T follicular helper cell (primary cell): Measurements from ENCODE around the gene RGS1.

Source experiments
- DNase-seq: peaks from one replicate; pipeline ENCODE4 v3.0.0-alpha.2; 2020; ENCODE audit warnings: low read depth

Gene RGS1

DNA sequence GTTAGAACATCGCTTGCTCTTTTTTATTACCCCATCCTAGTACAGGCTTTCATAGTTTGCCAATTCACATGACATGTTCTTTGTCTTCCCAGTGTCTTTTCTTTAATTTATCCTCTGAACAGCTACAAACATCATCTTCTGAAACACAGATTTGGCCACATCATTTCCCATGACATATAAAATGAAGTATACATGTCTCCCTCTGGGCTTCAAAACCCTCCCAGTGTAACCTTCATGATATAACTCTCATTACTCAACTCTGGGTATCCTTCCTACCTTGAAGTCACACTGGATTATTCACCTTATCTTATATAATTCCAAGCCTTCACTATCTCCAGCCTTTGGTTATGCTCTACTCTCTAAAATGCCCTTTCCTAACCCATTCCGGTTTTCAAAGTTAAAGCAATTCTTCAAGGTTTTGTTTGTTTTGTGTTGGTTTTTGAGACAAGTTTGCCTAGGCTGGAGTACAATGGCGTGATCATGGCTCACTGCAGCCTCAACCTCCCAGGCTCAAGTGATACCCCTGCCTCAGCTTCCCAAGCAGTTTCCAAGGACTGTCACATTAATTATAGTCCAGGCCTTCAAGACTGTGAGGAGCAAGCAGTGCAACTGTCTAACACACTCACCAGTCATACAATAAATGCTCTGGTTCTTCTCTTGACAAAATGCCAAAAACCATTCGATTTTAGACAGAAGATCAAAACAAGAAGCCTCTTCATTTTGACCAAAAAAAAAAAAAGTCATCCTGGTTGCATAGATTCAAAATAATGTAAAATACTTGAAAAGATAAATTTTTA lies 5.8 kb downstream of the RGS1 start:
- no peak for DNase-seq

DNA sequence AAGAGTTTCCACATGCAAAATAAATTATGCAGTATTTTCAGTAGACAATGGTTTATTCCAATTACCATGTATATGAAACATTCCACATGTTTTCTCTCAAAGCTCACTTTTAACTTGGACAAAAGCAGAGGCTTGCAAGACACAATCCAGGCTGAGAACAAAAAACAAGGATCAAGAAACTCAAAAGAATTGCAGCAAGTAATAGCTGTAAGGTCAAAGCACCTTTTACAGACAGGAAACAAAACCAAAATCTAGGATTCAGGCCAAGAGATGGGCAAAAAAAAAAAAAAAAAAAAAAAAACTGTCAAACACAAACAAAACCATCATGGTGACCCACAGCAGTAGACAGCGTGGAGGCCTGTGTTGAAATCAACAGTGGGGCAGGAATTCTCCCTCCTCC lies 9.3 kb downstream of the RGS1 start:
- no peak for DNase-seq

DNA sequence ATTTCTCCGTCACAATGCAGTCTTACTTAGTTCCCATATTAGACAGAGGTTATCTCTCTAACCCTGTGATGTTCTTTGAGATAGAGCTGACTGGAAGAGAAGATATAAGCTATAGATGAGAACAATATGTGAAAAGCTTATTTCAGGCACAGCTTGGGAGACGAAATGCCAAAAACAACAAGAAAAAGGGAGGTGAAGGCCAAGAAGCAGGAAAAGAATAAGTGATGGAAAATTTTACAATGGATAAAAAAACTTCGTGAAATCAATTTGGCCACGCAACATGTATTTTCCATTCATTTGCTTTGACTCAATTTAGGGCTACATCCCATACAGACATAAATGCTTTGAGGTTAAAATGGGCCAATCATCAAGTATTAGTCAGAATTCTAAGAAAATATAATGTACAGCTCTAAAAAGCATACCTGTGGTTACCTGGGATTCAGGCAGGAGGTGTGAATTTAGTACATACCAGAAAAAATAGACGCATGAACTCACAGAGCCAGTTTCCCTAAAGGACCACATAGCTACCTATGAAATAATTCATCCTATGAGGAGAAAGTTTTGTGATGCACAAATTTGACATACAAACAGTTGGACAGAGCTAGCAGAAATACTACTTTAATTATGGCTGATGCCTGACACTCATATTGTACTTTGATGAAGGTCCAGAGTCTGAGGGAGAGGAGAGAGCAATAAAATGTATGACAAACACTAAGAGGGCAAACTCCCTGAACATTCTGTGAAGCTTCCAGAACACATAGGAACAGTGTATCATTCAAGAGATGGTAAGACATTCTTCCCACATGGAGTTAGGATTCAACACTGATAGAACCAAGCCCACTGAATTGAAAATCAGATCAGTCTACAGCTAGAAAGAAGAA lies 12.1 kb downstream of the RGS1 start:
- DNase-seq, result no peak

DNA sequence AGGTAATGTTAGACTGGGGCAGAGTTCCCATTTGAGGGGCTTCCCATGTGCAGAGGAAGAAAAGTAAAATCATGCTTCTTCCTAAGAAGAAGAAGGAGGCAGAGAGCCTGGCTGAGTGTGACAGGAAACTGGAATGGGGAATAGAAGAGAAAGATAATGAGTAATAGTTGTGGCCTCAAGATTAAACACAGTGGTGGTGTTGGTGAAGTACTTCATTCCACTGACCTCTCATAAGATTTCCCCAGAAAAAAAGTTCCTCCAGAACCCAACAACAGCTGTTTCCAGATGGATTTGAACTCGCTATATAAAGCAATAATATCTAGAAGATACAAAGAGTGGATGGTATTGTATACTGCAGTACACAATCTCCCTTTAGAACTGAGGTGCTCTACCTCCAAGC lies 13.0 kb downstream of the RGS1 start:
- no peak for DNase-seq

DNA sequence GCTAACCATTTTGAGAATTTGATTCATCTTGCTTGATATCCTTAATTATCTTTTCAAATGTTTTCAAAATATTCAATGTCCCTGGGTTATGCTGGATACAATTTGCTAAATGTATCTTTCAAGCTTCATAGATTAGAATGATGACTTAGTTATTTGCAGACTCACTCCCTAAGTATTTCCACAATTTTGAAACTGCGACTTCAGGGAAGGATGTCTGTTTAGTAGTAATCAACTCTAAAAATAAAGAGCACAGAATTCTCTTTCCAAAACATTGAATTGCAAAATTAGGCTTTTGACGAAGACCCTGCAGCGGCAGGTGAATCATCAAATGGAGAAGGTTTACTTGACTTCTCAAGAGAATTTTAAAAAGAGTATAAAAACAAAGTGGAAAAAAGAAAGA lies 14.2 kb downstream of the RGS1 start:
- no peak for DNase-seq

DNA sequence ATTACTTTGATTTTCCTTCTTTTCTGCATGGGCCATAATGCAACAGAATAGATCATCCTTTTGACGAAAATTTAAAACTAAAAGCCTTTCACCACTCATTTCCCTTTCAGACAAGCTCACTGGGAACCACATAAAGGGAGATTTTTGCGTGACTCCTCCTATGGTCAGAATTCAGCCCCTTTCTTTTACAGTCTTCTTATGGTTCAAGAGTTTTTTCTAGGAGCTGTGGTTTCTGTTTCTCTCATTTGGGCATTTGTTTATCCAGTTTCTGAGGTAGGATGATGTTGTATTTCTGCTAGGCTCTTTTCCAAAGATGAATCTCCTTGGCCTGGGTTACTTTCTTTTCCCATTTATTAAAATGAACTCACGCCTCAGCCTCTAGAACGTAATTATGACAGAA lies 16.9 kb downstream of the RGS1 start:
- DNase-seq, result no peak

DNA sequence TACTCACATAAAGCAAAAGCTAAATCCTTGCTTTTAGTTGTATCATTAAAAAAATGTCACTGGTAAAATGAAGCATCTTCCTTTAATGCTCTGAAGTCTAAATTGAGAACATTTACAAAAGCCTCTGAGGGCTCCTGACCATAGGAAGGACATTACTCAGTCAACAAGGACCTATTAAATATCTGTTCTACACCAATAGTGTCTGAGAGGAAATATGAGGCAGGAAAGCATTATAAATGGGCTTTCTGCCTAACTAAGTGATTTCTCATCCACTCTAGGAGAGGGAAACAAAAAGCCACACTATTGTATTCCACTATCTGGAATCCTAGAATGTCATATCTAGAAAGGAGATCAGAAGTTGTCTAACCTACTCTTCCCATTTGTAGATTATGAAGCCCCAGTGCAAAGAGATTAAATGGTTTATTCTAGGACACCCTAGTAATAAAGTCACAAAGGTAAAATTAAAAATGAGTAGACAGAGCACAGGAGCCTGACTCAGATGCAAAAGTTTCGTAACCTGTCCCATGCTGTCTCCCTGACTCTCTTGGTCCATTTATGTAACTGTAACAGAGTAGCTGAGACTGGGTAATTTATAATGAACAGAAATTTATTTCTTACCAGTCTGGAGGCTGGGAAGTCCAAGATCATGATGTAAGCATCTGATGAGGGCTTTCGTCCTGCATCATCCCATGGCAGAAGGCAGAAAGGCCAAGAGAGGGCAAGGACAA lies 17.6 kb downstream of the RGS1 start:
- no peak for DNase-seq

DNA sequence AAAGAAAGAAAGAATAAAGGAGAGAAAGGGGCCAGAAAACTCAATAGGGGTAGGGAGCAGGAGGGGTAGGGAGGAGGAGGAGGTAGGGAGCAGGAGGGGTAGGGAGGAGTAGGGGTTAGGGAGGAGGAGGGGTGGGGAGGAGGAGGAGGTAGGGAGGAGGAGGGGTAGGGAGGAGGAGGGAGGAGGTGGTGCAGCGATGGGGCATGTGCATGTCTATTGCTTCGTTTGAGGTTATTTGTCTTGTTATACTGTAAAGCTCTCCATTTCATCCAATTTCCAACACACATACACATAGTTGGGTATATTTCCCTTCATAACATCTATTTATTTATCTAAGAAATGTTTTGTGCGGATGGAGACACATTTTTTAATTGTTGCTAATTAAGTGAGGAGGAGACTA lies 19.7 kb downstream of the RGS1 start:
- no peak for DNase-seq

DNA sequence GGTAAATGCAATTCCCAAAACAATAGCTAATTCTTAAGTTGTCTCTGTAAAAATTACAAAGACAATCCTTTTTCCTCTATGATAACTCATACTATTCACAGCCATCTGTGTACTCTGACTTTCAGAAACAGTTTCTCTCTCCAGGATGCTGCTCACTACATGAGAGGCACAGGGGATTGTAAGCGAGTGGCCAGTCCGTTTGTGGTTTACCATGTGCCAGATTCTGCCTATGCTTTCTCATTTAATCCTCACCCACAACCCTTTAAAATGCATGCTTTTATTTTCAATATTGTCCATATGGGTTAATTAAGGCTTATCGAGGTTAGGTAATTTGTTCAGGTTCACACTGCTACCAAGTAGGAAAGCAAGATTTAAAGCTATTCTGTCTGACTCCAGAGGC lies 23.0 kb downstream of the RGS1 start:
- DNase-seq, result no peak

DNA sequence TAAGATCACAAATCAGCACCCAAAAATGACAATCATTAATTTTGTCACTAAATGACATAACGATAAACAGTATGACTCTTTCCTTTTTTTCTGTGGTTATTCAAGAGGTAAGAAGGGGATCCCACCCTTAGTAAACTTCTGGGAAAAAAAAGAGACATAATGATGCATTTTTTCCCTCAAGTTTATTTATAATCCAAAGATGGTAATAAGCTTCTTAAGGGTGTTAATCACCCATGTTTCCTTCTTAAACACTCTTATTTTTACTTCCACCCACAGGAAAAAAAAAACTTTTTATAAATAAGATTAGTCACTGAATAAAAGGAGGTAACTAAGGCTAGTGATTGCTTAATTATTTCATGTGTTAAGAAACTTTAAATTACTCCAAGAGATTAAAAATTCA lies 24.7 kb downstream of the RGS1 start:
- no peak for DNase-seq

DNA sequence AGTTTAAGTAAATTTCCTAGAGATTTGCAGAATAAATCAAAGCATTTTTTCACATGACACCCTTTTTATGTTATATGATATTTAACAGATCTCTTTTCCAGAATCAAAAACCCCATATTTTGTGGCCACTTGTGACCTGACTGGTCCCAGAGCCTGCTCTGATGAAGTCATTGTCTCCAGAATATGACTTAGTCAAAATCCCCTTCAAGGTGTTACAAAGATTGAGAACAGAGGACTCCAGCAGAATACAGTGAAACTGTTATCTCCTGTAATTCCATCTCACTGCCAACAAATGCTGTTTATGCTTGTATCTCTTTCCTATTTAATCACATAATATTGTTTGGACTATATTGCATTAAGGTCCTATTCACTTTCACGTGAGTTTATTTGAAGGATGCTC lies 25.6 kb downstream of the RGS1 start:
- DNase-seq, result no peak

DNA sequence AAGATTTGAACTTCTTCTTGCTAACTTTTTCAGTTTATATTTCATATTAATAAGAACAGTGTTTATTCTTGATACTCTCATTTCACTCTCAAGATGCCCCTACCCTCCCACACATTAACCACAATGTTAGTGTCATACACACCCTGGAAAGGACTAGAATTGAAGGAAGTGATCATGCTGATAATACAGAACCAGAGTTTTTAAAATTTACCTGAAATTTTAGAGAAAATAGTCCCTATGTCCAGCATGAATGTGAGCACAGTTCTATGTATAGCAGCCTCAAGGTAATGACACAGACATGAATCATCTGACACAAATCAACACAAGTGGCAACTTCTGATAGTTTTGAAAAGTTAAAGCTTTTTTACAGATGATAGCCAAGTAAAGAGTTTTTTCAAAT lies 26.0 kb downstream of the RGS1 start:
- no peak for DNase-seq

DNA sequence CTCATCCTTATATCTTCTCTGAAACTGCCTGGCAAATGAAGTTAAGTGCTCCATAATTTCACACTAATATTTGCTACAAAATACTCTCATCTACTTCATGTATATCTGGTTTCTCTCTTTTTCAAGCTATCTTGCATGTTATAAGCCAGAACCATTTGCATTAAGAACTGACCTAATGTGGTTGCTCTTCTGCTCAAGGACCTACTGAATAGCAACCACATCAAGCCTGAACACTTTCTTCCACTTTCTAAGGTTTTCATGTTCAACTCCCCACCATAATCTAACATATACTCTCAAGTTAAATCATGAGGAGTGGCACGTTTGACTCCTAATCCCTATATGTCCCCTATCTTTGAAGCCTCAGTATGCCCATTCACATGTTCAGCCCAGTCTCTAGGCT lies 27.2 kb downstream of the RGS1 start:
- no peak for DNase-seq

DNA sequence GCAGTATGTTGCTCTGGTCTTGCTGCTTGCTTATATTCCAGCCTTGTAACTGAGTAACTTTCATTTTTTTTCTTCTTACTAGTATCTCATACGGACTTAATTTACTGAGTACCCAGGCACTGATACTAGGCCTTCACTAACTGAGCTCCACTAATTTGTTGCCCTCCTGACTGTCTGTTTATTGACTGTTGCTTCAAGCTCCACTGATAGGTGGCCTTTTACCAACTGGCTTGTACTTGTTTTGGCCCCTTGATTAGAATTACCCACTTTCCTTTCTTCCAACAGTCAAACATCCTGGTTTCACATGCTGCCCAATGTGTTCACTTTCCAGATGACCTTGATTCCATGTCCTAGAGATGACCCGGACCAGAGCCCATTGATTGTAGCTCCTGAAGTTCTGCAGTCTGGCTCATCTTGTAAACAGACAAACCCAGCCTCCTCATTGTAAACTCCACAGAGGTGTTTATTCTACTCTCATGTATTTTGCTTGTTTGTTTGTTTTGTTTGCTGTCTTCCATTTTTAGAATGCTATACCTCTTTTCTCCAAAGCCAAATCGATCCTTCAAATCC lies 27.7 kb downstream of the RGS1 start:
- DNase-seq, result no peak

DNA sequence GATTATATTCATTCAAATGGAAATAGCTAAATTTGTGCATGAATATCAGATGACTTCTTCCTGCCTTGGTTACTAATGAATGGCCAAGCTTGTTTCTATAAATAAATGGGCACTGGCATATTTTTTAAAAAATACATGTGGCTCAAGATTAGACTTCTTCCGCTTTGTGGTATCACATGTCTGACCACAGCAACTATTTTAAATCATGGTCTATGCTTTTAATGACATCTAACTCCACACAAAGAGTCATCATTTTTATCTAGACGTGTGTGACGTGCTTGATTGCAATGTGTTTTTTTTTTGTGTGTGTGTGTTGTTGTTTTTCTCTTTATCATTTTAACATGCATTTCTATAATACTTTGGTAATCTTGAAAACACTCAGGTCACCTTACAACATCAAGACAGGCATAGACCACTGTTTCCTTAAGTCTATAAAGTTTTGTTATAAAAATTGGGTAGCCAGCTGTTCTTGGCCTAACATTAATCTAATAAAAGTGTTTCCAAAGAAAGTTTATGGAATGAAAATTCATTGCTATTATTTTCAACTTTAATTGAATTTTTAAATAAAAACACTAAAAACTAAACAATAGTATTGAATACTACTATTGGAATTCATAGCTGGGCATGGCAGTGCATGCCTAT lies 29.5 kb downstream of the RGS1 start:
- no peak for DNase-seq

DNA sequence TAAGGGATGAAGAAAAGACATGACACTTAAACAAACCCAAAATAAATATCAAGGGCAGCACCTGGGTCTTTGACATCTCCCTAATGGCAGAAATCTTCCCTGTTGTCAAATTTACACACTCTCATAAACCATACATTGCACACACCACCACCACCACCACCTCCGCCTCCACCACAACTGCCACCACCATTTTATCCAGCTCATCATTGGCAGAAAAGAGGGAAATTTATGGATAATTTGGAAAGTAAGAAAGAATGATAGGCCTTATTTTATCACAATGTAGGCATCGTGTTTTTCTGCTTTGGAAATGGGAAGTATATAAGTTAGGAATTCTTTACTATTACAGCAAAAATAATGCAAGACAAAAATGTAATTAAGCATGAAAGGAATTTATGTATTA lies 33.1 kb downstream of the RGS1 start:
- DNase-seq, result no peak

DNA sequence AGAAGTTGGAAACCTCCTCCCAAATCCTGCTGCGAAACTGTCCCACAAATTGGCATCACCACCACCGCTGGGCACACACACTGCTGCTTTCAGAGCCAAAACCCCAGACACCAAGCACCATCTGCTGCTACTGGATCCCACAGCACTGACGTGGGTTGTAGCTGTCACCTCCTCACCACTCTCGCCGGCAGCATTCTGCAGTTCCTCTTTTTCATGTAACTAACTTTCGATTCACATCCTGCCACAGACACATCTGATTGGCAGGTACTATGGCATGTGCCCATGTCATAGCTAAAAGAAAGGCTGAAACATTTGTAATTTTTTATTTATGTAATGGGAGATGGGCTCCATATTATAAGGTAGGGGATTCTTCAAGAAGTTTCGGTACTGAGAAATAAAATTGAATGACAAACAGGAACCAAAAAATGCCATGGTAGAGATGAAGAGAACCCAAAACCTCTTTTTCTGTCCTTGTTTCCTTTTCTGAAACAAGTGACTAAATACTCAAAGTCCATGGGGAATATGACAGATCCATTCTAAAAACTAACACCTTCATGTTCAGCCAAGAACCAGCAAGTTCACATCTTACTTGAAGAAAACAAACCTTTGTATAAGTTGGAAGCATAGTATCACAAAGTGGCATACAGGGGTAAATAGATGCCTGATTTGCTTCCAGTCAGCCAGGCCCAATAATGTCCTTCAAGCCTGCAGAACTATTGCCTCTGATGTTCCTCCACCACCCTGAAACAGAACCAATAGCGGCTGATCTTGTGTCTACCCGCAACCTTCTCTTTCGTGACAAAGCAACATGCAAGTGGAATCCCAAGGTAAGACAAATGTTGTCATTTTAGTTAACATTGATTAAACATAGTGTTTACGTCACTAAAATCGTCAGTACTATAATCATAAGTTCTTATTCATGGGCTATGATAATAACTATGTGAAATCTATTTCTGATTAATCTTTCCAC lies 33.8 kb downstream of the RGS1 start:
- peak; percentile 36 for DNase-seq

DNA sequence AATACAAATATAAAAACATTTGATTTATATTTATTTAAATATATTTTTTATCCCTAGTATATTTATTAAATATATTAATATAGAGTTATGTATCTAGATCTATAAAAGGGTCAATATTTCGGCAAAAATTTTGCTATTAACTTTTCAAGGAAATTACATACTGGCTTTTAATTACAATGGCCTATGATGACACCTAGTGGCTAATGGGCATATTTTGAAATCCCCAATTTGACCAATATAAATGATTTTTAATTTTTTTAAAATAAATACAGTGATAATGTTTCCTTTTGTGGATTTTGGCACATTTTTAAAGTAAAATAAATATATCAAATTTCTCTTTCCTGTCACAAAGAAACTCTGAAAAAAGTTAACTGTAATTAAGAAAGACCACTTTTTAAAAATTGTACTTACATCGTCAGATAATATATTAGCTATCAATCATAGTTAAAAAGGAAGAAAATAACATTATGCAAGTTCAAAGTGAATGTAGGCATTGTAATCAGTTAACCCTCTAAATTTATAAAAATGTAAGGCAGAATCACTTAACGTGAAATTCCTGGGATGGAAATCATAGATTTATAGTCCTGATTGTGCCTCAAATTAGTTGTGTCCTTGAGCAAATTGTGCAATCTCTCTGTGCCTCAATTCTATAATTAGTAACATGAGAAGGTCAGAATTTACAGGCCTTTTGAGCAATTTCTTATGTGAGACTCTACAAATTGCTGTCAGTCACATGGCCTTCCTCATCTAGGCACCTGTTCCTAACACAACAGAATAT lies 34.7 kb downstream of the RGS1 start:
- DNase-seq, result no peak

DNA sequence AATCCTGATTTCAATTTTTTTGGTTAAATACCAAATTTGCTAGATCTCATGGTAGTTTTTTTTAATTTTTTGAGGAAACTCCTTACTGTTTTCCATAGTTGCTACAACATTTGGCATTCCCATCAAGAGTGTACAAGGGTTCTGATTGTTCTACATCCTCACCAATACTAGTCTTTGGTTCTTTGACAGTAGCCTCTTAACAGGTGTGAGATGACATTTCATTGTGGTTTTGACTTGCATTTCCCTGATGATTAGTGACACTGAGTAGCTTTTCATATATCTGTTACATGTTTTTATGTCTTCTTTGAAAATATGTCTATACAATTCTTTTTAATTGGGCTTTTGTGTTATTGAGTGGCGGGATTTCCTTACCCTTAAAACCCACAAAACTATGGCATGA lies 39.5 kb downstream of the RGS1 start:
- no peak for DNase-seq

DNA sequence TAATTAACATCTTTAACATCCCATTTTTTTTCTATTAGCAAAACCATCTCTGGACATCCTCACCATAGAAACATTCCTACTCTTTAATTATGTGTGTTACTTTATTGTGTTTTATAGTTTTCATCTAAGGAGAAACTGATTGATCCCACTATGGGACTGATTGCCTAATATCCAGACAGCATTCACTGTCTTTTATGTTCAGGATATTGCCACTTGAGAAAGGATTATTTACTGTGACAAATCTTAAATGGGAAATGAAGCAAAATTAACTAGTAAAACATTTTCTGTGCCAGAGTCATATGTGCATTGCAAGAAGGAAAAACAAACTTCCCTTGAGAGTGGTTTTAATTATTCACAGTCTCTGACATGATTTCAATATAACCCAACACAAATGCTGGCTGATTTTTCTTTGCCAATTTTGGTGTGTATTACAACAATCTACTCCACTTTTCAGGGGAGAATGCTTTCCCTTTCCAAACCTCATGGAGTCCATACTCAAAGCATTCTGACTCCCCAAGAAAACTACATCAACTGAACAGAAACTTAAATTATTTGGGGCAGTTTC lies 44.6 kb downstream of the RGS1 start:
- DNase-seq, result no peak
